ENCODE data around the gene DSG3. TPM values are rescaled to one million over a fixed set of nuclear protein-coding genes. Genes with fewer than 3 reads are reported as not detected.
"Not testable (repeated sequence)": the region's sequence is repeated elsewhere in the genome, so short reads cannot be mapped to it uniquely, and the experiment has no call there.

The DSG3 gene
- total RNA-seq, 2 donors from 2014 or later, result not detected

DNA sequence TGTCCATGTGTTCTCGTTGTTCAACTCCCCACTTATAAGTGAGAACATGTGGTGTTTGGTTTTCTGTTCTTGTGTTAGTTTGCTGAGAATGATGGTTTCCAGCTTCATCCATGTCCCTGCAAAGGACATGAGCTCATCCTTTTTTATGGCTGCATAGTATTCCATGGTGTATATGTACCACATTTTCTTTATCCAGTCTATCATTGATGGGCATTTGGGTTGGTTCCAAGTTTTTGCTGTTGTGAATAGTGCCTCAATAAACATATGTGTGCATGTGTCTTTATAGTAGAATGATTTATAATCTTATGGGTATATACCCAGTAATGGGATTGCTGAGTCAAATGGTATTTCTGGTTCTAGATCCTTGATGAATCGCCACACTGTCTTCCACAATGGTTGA lies 59.6 kb downstream of the DSG3 start:
- DNase-seq (ENCODE audit: low spot score); intact Hi-C loops (cut with DNase I): not testable (repeated sequence)

- no peak for DNase-seq (ENCODE audit: low spot score)
- intact Hi-C loops (cut with DNase I), result no loop called here
Observed at GRCh38 chr18:31508781-31509180, 61.2 kb downstream of the DSG3 start.

- intact Hi-C loops (cut with DNase I), result no loop called here
- DNase-seq (ENCODE audit: low spot score), result no peak
Observed at GRCh38 chr18:31509571-31509970, 62.0 kb downstream of the DSG3 start.

- intact Hi-C loops (cut with DNase I), result no loop called here
- DNase-seq (ENCODE audit: low spot score), result no peak
Observed at GRCh38 chr18:31510319-31510718, 62.8 kb downstream of the DSG3 start.

GRCh38 chr18:31511098-31511497 lies 63.6 kb downstream of the DSG3 start:
- intact Hi-C loops (cut with DNase I), result no loop called here
- DNase-seq (ENCODE audit: low spot score), result no peak

GRCh38 chr18:31512203-31512764 lies 64.7 kb downstream of the DSG3 start:
- intact Hi-C loops (cut with DNase I), result no loop called here
- DNase-seq (ENCODE audit: low spot score), result no peak

GRCh38 chr18:31513189-31513935 lies 65.8 kb downstream of the DSG3 start:
- no peak for DNase-seq (ENCODE audit: low spot score)
- intact Hi-C loops (cut with DNase I), result no loop called here

DNA sequence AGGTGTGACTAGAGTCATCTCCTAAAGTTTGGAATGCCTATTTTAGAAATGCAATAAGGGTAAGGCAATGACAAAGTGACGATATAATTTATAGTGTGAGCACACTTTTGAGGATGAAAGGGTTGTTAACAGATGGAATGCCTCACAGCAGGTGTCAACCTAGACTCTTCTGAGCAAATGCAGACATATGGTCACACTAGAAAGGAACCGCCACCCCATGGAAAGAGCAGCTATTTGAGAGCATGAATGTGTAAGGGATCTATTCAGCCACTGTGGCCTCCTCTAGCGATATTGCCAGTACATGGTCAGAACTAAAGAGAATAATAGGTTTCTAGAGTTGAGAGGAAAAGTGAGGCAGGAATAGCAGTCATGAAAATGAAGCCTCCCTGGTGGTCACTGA lies 68.9 kb downstream of the DSG3 start:
- intact Hi-C loops (cut with DNase I), result no loop called here
- no peak for DNase-seq (ENCODE audit: low spot score)

- no peak for DNase-seq (ENCODE audit: low spot score)
- intact Hi-C loops (cut with DNase I), result no loop called here
Observed at GRCh38 chr18:31526374-31526773, 78.8 kb downstream of the DSG3 start.

Other genes starting within 250 kb of the DSG3 start
- gene DSG1, start 129.6 kb upstream of the DSG3 start, total RNA-seq, result not detected
- not detected for gene DSG4, start 71.0 kb upstream of the DSG3 start, total RNA-seq
- 1 to 10 TPM; 2.2 to 2.6 TPM for gene DSG2, start 50.4 kb downstream of the DSG3 start, total RNA-seq
- not detected for gene TTR, start 144.1 kb downstream of the DSG3 start, total RNA-seq
- 1 to 10 TPM; 4.2 to 4.5 TPM for gene B4GALT6, start 236.8 kb downstream of the DSG3 start, total RNA-seq

All from posterior vena cava (tissue), 2 donors.